Left hindlimb (tissue), 1 donor: ENCODE results near the gene ZNF326.
"Not testable (repeated sequence)": the region's sequence is repeated elsewhere in the genome, so short reads cannot be mapped to it uniquely, and the experiment has no call there.

Experiments used
- DNase-seq: peaks from one replicate; pipeline ENCODE4 v3.0.0-alpha.2; 2018

Gene ZNF326

GRCh38 chr1:89998306-89998705 lies 3.4 kb downstream of the ZNF326 start:
- DNase-seq, result no peak

- DNase-seq, result no peak
Measured at GRCh38 chr1:89999208-89999607, 4.3 kb downstream of the ZNF326 start.

- DNase-seq, result no peak
Measured at GRCh38 chr1:89999628-90000027, 4.7 kb downstream of the ZNF326 start.

- no peak for DNase-seq
Measured at GRCh38 chr1:90000934-90001676, 6.2 kb downstream of the ZNF326 start.

- no peak for DNase-seq
Measured at GRCh38 chr1:90007979-90008404, 13.1 kb downstream of the ZNF326 start.

GRCh38 chr1:90012300-90012699 lies 17.4 kb downstream of the ZNF326 start:
- DNase-seq, result no peak

GRCh38 chr1:90023691-90024090 lies 28.8 kb downstream of the ZNF326 start:
- DNase-seq, result no peak

- no peak for DNase-seq
Measured at GRCh38 chr1:90027281-90027680, 32.4 kb downstream of the ZNF326 start.

- no peak for DNase-seq
Measured at GRCh38 chr1:90039652-90040051, 44.7 kb downstream of the ZNF326 start.

GRCh38 chr1:90043586-90043985 lies 48.7 kb downstream of the ZNF326 start:
- no peak for DNase-seq

GRCh38 chr1:90044346-90044745 lies 49.4 kb downstream of the ZNF326 start:
- no peak for DNase-seq

- no peak for DNase-seq
Measured at GRCh38 chr1:90045853-90046563, 51.1 kb downstream of the ZNF326 start.

- no peak for DNase-seq
Measured at GRCh38 chr1:90046635-90047034, 51.7 kb downstream of the ZNF326 start.

GRCh38 chr1:90048043-90048442 lies 53.1 kb downstream of the ZNF326 start:
- no peak for DNase-seq

GRCh38 chr1:90062700-90063643 lies 68.1 kb downstream of the ZNF326 start:
- not testable (repeated sequence) for DNase-seq

GRCh38 chr1:90064109-90064508 lies 69.2 kb downstream of the ZNF326 start:
- not testable (repeated sequence) for DNase-seq

- DNase-seq, result no peak
Measured at GRCh38 chr1:90067194-90067931, 72.5 kb downstream of the ZNF326 start.

GRCh38 chr1:90068611-90069280 lies 73.8 kb downstream of the ZNF326 start:
- DNase-seq, result no peak

- DNase-seq, result no peak
Measured at GRCh38 chr1:90074137-90074536, 79.2 kb downstream of the ZNF326 start.

GRCh38 chr1:90074566-90074965 lies 79.7 kb downstream of the ZNF326 start:
- no peak for DNase-seq

- DNase-seq, result no peak
Measured at GRCh38 chr1:90074970-90075391, 80.1 kb downstream of the ZNF326 start.

GRCh38 chr1:90083995-90084394 lies 89.1 kb downstream of the ZNF326 start:
- no peak for DNase-seq
